Measurements from ENCODE around the gene DPYSL4.
A peak's percentile ranks its signal among the peaks of the same experiment; 100 is the strongest.
"Not testable (repeated sequence)": the region's sequence is repeated elsewhere in the genome, so short reads cannot be mapped to it uniquely, and the experiment has no call there.

Gene DPYSL4

DNA sequence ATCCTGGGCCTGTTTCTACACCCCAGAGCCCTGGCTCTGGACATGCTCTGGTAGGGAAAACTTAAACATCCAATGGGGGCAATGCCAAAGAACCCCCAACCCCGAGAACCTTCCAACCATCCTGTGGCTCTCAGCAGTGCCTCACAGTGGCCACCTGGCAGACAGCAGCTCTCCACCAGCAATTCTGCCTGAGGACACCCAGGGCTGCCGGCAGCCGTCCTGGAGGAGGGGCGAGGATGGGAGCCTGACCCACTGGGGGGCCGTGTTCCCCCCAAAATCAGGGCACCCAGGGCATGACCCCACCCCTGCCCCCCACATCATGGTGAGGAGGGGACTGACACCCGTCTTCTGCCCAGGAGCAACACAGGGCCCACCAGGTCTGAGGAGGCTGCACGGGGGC lies 32.7 kb downstream of the DPYSL4 start:
- Mint-ChIP-seq H3K36me3 (peaks cover 15 to 34% of the 10 kb centered on the region in 2 donors), H3K9me3 (peaks cover 18 to 23% of the 10 kb centered on the region in 2 donors), H3K4me1 (peaks cover 1 to 13% of the 10 kb centered on the region in 2 donors), H3K27me3 (no peaks in the 10 kb centered on the region), H3K4me3 (no peak overlapping the region), H3K27ac (no peak overlapping the region)
- no peak for ATAC-seq (replicated peaks)
- DNase-seq, result no peak

- Mint-ChIP-seq H3K4me1 (peaks cover 1 to 13% of the 10 kb centered on the region in 2 donors), H3K4me3 (no peak overlapping the region), H3K9me3 (peaks cover 18 to 21% of the 10 kb centered on the region in 2 donors), H3K27ac (no peak overlapping the region), H3K36me3 (peaks cover 16 to 37% of the 10 kb centered on the region in 2 donors), H3K27me3 (no peaks in the 10 kb centered on the region)
- ATAC-seq (replicated peaks) (no peak), DNase-seq (no peak)
Observed at GRCh38 chr10:132220061-132220460, 33.3 kb downstream of the DPYSL4 start.

- H3K9me3 Mint-ChIP-seq, result peaks cover 12 to 15% of the 10 kb centered on the region in 2 donors
- peaks cover 1 to 13% of the 10 kb centered on the region in 2 donors for H3K4me1 Mint-ChIP-seq
- not testable (repeated sequence) for ATAC-seq (replicated peaks); DNase-seq; H3K27ac Mint-ChIP-seq; H3K27me3 Mint-ChIP-seq; H3K4me3 Mint-ChIP-seq
- peaks cover 12 to 32% of the 10 kb centered on the region in 2 donors for H3K36me3 Mint-ChIP-seq
Observed at GRCh38 chr10:132220996-132221395, 34.2 kb downstream of the DPYSL4 start.

DNA sequence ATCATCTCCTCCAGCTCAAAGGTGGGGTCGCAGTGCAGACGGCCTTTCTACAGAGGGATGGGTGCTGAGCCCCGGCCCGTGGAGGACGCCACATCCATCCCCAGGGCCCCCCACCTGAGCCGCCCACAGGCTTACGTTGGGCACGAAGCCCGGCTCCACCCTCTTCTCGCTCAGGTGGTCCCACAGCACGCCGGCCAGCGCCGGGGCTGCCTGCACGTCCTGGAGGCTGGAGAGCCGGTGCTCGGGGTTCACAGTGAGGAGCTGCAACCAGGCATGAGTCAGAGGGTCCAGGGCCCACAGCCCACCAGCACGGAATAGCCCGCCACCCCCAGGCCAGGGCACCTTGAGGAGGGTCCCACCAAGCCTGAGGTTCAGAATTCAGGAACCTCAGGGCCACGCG lies 36.0 kb downstream of the DPYSL4 start:
- no peak for DNase-seq
- Mint-ChIP-seq H3K36me3 (peaks cover 4 to 26% of the 10 kb centered on the region in 2 donors), H3K9me3 (peaks cover 5 to 6% of the 10 kb centered on the region in 2 donors), H3K4me3 (no peak overlapping the region), H3K27ac (no peak overlapping the region), H3K4me1 (peaks cover 1 to 13% of the 10 kb centered on the region in 2 donors), H3K27me3 (no peaks in the 10 kb centered on the region)
- no peak for ATAC-seq (replicated peaks)

- peak; percentile 96 to 97 for ATAC-seq (replicated peaks)
- Mint-ChIP-seq H3K4me1 (peaks cover 1 to 13% of the 10 kb centered on the region in 2 donors), H3K36me3 (peaks cover 3 to 24% of the 10 kb centered on the region in 2 donors), H3K4me3 (no peak overlapping the region), H3K9me3 (peaks cover 4 to 6% of the 10 kb centered on the region in 2 donors), H3K27ac (no peak overlapping the region), H3K27me3 (no peaks in the 10 kb centered on the region)
- peak; percentile 58 for DNase-seq
Observed at GRCh38 chr10:132223156-132223590, 36.4 kb downstream of the DPYSL4 start.

DNA sequence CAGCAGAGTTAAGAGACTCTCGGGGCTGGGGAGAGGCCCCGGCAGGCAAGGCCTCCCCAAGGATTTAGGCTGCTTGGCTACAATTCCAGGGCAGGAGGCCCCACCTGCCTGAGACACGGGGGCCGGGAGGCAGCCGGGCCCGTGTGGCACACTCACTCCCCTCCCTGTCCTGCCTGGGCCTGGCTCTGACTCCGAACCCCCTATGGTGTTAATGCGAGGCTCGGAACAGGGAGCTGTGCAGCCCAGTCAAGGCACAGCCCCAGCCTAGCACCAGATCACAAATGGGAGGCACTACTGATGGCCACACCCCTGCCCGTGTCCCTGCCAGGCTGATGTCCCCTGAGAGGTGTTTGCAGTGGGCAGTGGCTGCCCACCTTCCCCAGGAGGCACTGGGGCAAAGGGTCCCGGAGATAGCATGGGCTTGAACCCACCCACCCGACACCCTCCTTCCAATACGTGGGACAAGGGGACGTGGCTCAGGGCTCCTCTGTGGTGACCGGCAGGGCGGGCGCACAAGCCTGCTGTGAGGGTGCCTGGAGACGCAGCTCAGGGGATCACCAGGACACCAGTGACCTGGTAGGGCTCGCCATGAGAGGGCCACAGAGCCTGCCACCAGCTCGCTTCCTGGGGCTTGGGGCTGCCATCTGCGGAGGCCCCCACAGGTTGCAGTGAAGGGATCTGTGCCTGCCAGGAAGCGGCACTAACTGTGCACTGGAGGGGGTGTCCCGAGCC lies 37.0 kb downstream of the DPYSL4 start:
- DNase-seq (no peak), ATAC-seq (replicated peaks) (no peak)
- Mint-ChIP-seq H3K9me3 (peaks cover under 1 to 3% of the 10 kb centered on the region in 2 donors), H3K27ac (no peak overlapping the region), H3K27me3 (no peaks in the 10 kb centered on the region), H3K4me1 (peaks cover 1 to 13% of the 10 kb centered on the region in 2 donors), H3K36me3 (peaks cover 3 to 21% of the 10 kb centered on the region in 2 donors), H3K4me3 (no peak overlapping the region)

DNA sequence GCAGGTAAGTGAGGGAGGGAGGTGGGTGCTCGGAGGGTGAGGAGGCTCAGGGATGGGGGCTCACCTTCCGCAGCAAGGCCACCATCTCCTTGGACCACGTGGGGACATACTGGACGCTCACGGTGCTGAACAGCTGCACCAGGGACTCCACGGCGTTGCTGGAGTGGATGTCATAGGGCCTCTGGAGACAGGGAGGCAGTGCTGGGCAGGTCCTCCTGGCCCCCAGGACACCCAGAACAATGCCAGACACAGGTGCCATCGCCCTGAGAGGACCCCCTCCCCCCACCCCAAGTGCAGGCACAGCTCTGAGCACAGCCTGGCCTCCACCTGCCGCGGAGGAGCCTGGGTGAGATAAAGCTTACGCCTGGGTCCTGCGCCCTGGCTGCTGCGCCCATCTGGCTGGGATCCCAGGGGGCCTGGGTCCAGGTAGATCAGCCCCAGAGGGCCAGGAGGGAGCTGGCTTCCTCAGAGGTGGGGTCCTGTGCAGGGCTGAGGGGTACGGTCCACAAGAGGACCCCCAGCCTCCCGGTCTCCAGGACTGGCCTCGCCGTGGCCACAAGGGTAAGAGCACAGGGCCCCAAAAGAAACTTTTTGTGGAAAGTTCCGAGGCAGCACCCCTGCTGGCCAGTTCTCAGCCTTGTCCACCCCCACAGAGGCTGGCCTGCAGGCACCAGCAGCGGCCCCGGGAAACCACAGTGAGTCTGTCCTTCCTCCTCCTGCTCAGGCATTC lies 37.8 kb downstream of the DPYSL4 start:
- H3K27me3 Mint-ChIP-seq, result no peaks in the 10 kb centered on the region
- ATAC-seq (replicated peaks) (no peak), DNase-seq (no peak)
- peaks cover 4 to 15% of the 10 kb centered on the region in 2 donors for H3K4me1 Mint-ChIP-seq
- H3K9me3 Mint-ChIP-seq, result no peaks in the 10 kb centered on the region
- no peak overlapping the region for H3K27ac Mint-ChIP-seq
- no peak overlapping the region for H3K4me3 Mint-ChIP-seq
- peaks cover 3 to 15% of the 10 kb centered on the region in 2 donors for H3K36me3 Mint-ChIP-seq

GRCh38 chr10:132225073-132225848 lies 38.5 kb downstream of the DPYSL4 start:
- ATAC-seq (replicated peaks), result no peak
- peaks cover 9 to 19% of the 10 kb centered on the region in 2 donors for H3K4me1 Mint-ChIP-seq
- peaks cover 3 to 15% of the 10 kb centered on the region in 2 donors for H3K36me3 Mint-ChIP-seq
- H3K9me3 Mint-ChIP-seq, result no peaks in the 10 kb centered on the region
- no peak overlapping the region for H3K4me3 Mint-ChIP-seq
- no peaks in the 10 kb centered on the region for H3K27me3 Mint-ChIP-seq
- no peak overlapping the region for H3K27ac Mint-ChIP-seq
- no peak for DNase-seq

DNA sequence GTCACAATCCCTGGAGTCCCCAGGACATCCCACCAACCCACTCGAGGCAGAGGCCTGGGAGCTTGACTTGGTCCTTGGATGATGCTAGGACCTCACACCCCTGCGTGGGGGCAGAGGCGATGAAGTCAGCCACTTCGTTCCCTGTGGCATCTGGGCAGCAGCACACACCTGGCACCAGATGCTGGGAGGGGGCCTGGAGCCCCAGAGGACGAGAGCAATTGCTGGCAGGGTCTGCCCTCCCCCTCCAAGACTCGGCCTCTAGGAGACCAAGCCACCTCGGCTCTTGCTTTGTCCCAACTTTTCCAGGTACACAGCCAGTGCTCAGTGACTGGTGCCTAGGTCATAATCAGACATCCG lies 39.1 kb downstream of the DPYSL4 start:
- Mint-ChIP-seq H3K9me3 (no peaks in the 10 kb centered on the region), H3K27me3 (no peaks in the 10 kb centered on the region), H3K4me3 (no peak overlapping the region), H3K4me1 (peaks cover 11 to 21% of the 10 kb centered on the region in 2 donors), H3K27ac (no peak overlapping the region), H3K36me3 (peaks cover 3 to 10% of the 10 kb centered on the region in 2 donors)
- no peak for DNase-seq
- ATAC-seq (replicated peaks), result no peak

DNA sequence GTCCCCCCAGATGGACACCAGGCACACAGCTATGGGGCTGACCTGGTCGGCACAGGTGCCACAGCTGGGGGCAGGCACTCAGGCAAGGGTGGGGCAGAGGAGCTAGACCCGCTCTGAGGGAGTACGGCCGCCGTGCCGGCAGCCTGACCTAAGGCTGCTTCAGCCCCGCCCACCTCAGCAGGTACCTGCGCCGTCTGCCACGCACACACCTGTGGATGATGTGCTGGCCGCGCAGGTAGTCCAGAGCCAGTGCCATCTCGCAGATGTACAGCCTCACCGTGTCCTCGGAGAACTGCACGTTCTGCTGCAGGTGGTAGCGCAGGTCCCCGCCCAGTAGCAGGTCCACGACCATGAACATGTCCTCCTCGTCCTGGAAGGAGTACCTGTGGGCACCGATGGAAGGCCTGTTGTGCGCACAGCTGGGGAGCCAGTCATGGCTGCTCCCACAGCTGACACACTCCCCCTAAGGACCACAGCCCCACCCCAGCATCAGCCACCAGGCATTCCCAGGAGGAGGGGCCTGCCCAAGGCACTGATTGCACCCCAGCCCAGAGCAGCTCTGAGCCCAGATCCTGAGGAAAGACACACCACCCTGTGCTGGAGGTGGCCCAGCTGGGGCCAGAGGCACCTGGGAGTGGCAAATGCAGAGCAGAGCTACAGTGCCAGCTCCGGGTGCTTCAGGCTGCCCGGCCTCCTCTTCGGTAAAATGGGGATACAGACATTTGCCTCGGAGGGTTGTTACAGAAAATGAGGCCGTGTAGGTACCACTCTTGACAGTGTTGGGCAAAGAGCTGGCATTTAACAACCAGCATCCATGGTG lies 40.0 kb downstream of the DPYSL4 start:
- no peak for DNase-seq
- no peak overlapping the region for H3K4me3 Mint-ChIP-seq
- ATAC-seq (replicated peaks), result no peak
- no peaks in the 10 kb centered on the region for H3K9me3 Mint-ChIP-seq
- H3K27me3 Mint-ChIP-seq, result no peaks in the 10 kb centered on the region
- peaks cover 17 to 24% of the 10 kb centered on the region in 2 donors for H3K4me1 Mint-ChIP-seq
- peaks cover 3 to 9% of the 10 kb centered on the region in 2 donors for H3K36me3 Mint-ChIP-seq
- H3K27ac Mint-ChIP-seq, result no peak overlapping the region

DNA sequence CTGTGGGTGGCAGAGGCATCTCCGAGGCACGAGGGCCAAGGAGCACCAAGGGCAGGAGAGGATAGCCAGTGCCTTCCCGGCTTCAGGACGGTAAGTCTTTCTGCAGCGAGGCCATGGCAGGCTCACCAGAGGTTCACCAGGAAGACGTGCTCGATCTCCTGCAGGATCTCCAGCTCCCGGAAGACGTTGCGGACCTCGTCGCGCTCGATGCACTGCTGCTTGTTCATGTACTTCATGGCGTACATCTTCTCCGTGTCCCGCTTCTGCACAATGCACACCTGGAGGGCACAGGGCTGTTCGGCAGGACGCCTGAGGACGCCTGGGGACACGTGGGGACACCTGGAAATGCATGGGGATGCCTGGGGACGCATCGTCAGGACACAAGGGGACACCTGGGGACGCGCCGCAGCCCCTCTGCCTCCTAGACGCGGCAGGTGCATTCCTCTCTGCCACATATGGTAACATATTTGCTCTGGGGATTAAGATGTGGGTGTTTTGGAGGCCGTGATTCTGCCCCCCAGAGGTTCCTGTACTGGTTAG lies 41.2 kb downstream of the DPYSL4 start:
- Mint-ChIP-seq H3K27me3 (no peaks in the 10 kb centered on the region), H3K27ac (no peak overlapping the region), H3K4me1 (peaks cover 28 to 32% of the 10 kb centered on the region in 2 donors), H3K9me3 (no peaks in the 10 kb centered on the region), H3K36me3 (peaks cover 3 to 9% of the 10 kb centered on the region in 2 donors), H3K4me3 (no peak overlapping the region)
- ATAC-seq (replicated peaks) (no peak), DNase-seq (no peak)

DNA sequence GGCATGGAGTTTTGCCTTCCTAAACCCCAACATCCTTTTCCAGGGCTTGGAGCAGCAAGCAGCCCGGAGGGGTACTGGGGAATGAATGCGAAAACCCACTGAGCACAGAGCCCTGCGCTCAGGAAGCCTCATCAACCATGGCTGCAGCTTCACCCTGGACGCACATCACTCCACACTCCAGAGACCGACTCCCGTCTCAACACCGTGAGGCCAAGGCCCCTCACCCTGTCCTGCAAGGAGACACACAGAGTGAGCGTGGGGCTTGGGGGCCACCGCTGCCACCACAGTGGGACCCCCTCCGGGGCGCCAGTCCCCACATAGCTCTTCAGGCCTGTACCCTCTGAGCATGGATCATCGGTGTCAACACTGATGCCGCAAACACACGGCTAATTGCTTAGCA lies 41.9 kb downstream of the DPYSL4 start:
- H3K4me1 Mint-ChIP-seq, result peaks cover 28 to 29% of the 10 kb centered on the region in 2 donors
- H3K9me3 Mint-ChIP-seq, result no peaks in the 10 kb centered on the region
- H3K4me3 Mint-ChIP-seq, result no peak overlapping the region
- no peak for DNase-seq
- no peaks in the 10 kb centered on the region for H3K27me3 Mint-ChIP-seq
- peak overlapping the region; percentile 59 for H3K27ac Mint-ChIP-seq
- no peak for ATAC-seq (replicated peaks)
- peaks cover 3 to 9% of the 10 kb centered on the region in 2 donors for H3K36me3 Mint-ChIP-seq

DNA sequence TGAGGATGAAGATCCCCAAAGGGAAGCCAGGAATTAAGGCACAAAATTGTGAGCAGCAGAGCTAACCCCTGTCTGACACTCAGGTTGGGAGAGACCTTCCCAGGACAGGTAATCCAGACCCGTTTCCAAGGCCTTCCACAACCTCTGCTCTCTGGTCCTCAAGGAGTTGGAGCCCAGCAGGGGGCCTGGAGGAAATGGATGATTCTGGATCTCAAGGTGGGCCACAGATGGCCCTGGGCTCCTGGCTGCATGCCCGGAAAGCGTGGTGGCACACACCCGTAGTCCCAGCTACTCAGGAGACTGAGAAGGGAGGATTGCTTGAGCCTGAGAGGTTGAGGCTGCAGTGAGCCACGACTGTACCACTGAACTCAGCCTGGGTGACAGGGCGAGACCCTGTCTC lies 42.3 kb downstream of the DPYSL4 start:
- ATAC-seq (replicated peaks) (no peak), DNase-seq (no peak)
- Mint-ChIP-seq H3K36me3 (peaks cover 3 to 9% of the 10 kb centered on the region in 2 donors), H3K9me3 (no peaks in the 10 kb centered on the region), H3K4me1 (peaks cover 25 to 28% of the 10 kb centered on the region in 2 donors), H3K4me3 (peak overlapping the region in 1 of 2 donors; percentile 13), H3K27me3 (no peaks in the 10 kb centered on the region), H3K27ac (peak overlapping the region; percentile 59)
